Gastrocnemius medialis (tissue), 4 donors: ENCODE results near the gene FGFBP3.

Experiments used
- CTCF ChIP-seq, 5 experiments: fragments of 450-650 bp in 3 of 5; fragments of 200-600 bp in 2 of 5; sonication (generic) in 2 of 5; IDR thresholded peaks in 4 of 5; conservative IDR thresholded peaks in 1 of 5; 1 replicate in 4 of 5; 2 replicates in 1 of 5; pipeline ENCODE4 v1.5.1; 2016 to 2019; ENCODE audit warnings: antibody characterized with exemption in 5 of 5, mild to moderate bottlenecking in 3 of 5, moderate library complexity in 3 of 5
- POLR2A ChIP-seq, 2 donors: fragments of 450-650 bp; IDR thresholded peaks; one replicate each; pipeline ENCODE4 v1.6.1; 2017; ENCODE audit warnings: antibody characterized with exemption in 2 of 2, mild to moderate bottlenecking in 2 of 2, moderate library complexity in 2 of 2

- no peak for TF ChIP-seq CTCF (IDR thresholded peaks at IDR 0.05 in 4 of 5, conservative IDR thresholded peaks at IDR 0.05 in 1 of 5)
- no peak for TF ChIP-seq POLR2A (IDR thresholded peaks at IDR 0.05)
These were observed 26.6 kb upstream of the FGFBP3 start for GRCh38 chr10:91935886-91936285.
